ENCODE measurements around the gene MTCH1. TPM values are rescaled to one million over a fixed set of nuclear protein-coding genes. Genes with fewer than 3 reads are reported as not detected.

MTCH1 gene
- total and polyA plus RNA-seq, 2 of the 4 experiments (the other 2 are of a cell fraction), result 215 to 263 TPM

GRCh38 chr6:36933102-36933501 lies 52.9 kb downstream of the MTCH1 start:
- Histone ChIP-seq H3K9me3 (ENCODE audit: control insufficient read depth, insufficient read depth, low read length) (no peaks in the 10 kb centered on the region), H3K4ac (ENCODE audit: low read depth, low read length) (peak overlapping the region; percentile 68), H3K36me3 (ENCODE audit: control insufficient read depth, insufficient read depth, low read length) (no peaks in the 10 kb centered on the region), H2BK120ac (ENCODE audit: low read depth, low read length) (peak overlapping the region; percentile 63), H4K20me1 (ENCODE audit: insufficient read depth, low read length) (no peaks in the 10 kb centered on the region), H2BK20ac (ENCODE audit: low read depth, low read length) (peak overlapping the region; percentile 81; the same call in 1 of the 2 replicates), H3K4me1 (ENCODE audit: control insufficient read depth, insufficient read depth, low read length) (peaks cover 21% of the 10 kb centered on the region), H4K8ac (ENCODE audit: low read depth in 2 of 2, low read length in 2 of 2) (0 out of 4 replicates have a peak overlapping the region, but pooled peaks of 1 of the 2 experiments have one; percentile 4), H3K4me2 (ENCODE audit: low read depth, low read length) (no peak overlapping the region), H3K56ac (ENCODE audit: extremely low read depth, insufficient read depth, low read length) (no peak overlapping the region; the same call in 1 of the 2 replicates), H3K9ac (ENCODE audit: low read depth, low read length) (no peak overlapping the region), H3K4me3 (ENCODE audit: insufficient read depth, low read depth, low read length) (no peak overlapping the region), H3K9me1 (ENCODE audit: insufficient read depth, low read length) (peaks cover 24% of the 10 kb centered on the region), H3K27ac (ENCODE audit: insufficient read depth, low read length) (no peak overlapping the region), H3K18ac (ENCODE audit: low read depth, low read length) (no peak overlapping the region), H2AK5ac (ENCODE audit: low read depth, low read length) (0 out of 2 replicates have a peak overlapping the region, but pooled peaks have one; percentile 70), H4K5ac (ENCODE audit: low read depth, low read length) (no peak overlapping the region; the same call in 1 of the 2 replicates), H2BK5ac (ENCODE audit: low read depth, low read length, poor library complexity, severe bottlenecking) (peak overlapping the region; percentile 31), H2BK15ac (ENCODE audit: low read depth, low read length) (peak overlapping the region; percentile 39; the same call in 1 of the 3 replicates), H3K79me1 (ENCODE audit: low read depth in 1 of 2, low read length in 2 of 2) (no peaks in the 10 kb centered on the region), H2AFZ (replicated peaks; ENCODE audit: low read length, poor library complexity) (no peak overlapping the region), H3K14ac (replicated peaks; ENCODE audit: low read depth, low read length) (no peak overlapping the region; the same call in 1 of the 2 replicates), H4K91ac (ENCODE audit: insufficient read depth, low read depth, low read length) (peak overlapping the region; percentile 72; the same call in 1 of the 2 replicates), H2AK9ac (replicated peaks; ENCODE audit: low read depth, low read length, poor library complexity) (no peak overlapping the region), H3K27me3 (ENCODE audit: control insufficient read depth, insufficient read depth, low read length) (no peaks in the 10 kb centered on the region), H3K23ac (ENCODE audit: low read depth, low read length) (no peak overlapping the region)
- POLR2A ChIA-PET (ENCODE audit: unreplicated experiment), result no interaction called here
- TF ChIP-seq FOS (IDR thresholded peaks at IDR 0.05; ENCODE audit: low read depth, low read length), result no peak
- no peak for TF ChIP-seq MAZ (IDR thresholded peaks at IDR 0.05; ENCODE audit: borderline replicate concordance, low read depth, low read length)
- TF ChIP-seq POLR2A (IDR thresholded peaks at IDR 0.05; ENCODE audit: low read depth, low read length), result no peak
- no peak for TF ChIP-seq RFX5 (IDR thresholded peaks at IDR 0.05; ENCODE audit: low read depth, low read length)
- TF ChIP-seq CEBPB (IDR thresholded peaks at IDR 0.05; ENCODE audit: low read depth, low read length), result no peak
- TF ChIP-seq NFE2L2 (IDR thresholded peaks at IDR 0.05; ENCODE audit: low read depth, low read length), result no peak
- no TSS peak for BruUV-seq (replicated peaks)
- dilution Hi-C loops (cut with HindIII; ENCODE audit: low sequenced_read_pairs, unreplicated experiment), result no loop called here
- WGBS, 2 experiments (ENCODE audit: extremely low coverage in 2 of 2, insufficient read length in 1 of 2), result no CpG with 5 or more reads among the region's 2 CpGs
- intact Hi-C loops (cut with micrococcal nuclease), result no loop called here
- DNase-seq (peak; percentile 72), ATAC-seq (ENCODE audit: low read depth) (peak; percentile 33; the same call in 1 of the 2 replicates)
- in situ Hi-C loops (cut with MboI; ENCODE audit: low sequenced_read_pairs), result no loop called here
- CTCF ChIA-PET, result interaction anchor here (0.7 kb wide), 1 partner anchor 34 kb away, joined by 3 read pairs; no protein-coding TSS in a partner anchor

All from IMR-90 (cell line).